ENCODE results near the gene CCDC40.
A peak's percentile ranks its signal among the peaks of the same experiment; 100 is the strongest.
"Not testable (repeated sequence)": the region's sequence is repeated elsewhere in the genome, so short reads cannot be mapped to it uniquely, and the experiment has no call there.

Gene CCDC40, protein sequence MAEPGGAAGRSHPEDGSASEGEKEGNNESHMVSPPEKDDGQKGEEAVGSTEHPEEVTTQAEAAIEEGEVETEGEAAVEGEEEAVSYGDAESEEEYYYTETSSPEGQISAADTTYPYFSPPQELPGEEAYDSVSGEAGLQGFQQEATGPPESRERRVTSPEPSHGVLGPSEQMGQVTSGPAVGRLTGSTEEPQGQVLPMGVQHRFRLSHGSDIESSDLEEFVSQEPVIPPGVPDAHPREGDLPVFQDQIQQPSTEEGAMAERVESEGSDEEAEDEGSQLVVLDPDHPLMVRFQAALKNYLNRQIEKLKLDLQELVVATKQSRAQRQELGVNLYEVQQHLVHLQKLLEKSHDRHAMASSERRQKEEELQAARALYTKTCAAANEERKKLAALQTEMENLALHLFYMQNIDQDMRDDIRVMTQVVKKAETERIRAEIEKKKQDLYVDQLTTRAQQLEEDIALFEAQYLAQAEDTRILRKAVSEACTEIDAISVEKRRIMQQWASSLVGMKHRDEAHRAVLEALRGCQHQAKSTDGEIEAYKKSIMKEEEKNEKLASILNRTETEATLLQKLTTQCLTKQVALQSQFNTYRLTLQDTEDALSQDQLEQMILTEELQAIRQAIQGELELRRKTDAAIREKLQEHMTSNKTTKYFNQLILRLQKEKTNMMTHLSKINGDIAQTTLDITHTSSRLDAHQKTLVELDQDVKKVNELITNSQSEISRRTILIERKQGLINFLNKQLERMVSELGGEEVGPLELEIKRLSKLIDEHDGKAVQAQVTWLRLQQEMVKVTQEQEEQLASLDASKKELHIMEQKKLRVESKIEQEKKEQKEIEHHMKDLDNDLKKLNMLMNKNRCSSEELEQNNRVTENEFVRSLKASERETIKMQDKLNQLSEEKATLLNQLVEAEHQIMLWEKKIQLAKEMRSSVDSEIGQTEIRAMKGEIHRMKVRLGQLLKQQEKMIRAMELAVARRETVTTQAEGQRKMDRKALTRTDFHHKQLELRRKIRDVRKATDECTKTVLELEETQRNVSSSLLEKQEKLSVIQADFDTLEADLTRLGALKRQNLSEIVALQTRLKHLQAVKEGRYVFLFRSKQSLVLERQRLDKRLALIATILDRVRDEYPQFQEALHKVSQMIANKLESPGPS

DNA sequence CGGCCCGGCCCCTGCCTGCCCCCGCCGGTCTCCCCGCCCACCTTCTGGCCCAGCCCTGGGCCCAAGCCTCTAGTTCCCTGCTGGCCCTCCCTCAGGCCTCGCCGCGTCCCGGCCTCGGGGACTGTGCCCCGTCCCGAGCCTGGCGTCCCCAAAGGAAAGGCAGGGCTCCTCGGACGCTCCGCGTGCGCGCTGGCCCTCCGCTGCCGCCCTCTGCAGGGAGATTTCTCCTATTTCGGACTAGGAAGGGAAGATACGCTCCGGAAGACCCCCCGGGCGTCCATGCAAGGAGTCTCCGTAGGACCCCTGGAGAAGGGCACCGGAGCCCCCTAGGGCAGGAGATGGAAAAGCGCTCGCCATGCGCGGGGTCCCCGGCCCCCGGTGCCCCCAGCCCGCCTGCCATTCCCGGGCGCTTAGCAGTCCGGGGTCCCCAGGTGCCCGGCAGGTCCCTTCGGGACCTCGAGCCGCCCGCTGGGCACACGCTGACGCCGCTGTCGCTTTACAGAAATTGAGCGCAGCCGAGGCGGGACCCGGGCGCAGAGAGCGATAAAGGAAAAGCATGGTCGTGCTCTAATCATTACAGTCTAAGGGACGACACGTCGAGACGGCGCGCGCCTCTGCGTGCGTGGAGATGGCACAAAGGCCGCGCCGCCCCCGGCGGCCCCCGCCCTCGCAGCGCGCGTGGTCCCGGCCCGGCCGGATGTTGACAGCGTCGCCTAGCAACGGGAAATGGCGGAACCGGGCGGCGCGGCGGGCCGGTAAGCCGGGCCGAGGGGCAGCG, at the start of gene CCDC40:
CCDC40 (plus strand) TSS at position 706 of the 778 bp plus-strand sequence; CDS start at position 727, 21 bp downstream.
- peak; percentile 28 to 57 (median 43) for DNase-seq (ENCODE audit: low read depth in 4 of 4, low spot score in 1 of 4)

GRCh38 chr17:79987187-79987934, 49.1 kb upstream of the CCDC40 start:
- no peak for DNase-seq (ENCODE audit: low read depth in 4 of 4, low spot score in 1 of 4)

DNA sequence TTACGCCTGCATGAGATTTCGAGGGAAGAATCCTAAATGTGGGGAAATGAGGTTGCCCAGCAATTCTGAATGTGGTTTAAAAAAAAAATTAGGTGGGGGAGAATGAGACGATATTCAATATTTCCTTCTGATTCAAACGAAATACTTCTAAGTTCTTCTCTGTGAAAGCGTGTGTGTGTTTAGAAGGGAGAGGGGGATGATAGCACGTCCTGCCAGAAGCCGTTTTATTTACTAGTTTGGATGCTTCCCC, 48.6 kb upstream of the CCDC40 start:
- DNase-seq (ENCODE audit: low read depth in 4 of 4, low spot score in 1 of 4) = no peak

DNA sequence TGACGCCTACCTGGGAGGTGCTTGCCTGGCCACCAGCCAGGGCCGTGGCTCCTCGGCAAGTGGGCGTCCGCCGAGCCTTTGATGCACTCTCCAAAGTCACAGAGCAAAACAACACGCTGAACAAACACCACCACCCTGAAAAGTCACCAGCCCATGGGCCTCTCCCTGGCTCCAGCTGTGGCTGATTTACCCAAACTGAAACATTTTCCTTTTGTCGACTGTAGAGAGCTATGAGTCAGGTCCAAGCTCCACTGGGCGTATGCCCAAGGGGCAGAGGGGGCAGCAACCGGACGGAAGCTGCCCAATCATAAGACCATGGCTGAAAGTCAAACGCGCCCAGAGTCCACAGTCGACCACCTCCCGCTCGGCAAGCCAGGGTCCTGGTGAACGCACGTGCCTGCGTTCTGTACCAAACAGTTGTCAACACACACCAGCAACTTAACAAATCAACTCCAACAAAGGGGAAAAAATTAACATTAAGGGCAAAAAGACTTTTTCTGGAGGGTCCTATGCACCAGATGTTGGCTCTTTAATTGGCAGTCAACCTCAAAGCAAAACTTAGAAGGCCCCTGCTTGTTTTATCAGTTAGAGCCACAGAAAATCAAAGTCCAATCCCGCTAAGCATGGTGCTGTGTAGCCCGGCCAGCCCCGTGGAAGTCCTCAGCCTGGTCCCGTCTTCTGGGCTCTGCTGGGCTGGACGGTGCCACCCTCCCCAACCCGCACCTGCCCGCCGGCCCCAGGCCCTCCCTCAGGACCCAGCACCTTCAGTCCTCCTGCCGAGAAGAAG, 48.1 kb upstream of the CCDC40 start:
- no peak for DNase-seq (ENCODE audit: low read depth in 4 of 4, low spot score in 1 of 4)

DNA sequence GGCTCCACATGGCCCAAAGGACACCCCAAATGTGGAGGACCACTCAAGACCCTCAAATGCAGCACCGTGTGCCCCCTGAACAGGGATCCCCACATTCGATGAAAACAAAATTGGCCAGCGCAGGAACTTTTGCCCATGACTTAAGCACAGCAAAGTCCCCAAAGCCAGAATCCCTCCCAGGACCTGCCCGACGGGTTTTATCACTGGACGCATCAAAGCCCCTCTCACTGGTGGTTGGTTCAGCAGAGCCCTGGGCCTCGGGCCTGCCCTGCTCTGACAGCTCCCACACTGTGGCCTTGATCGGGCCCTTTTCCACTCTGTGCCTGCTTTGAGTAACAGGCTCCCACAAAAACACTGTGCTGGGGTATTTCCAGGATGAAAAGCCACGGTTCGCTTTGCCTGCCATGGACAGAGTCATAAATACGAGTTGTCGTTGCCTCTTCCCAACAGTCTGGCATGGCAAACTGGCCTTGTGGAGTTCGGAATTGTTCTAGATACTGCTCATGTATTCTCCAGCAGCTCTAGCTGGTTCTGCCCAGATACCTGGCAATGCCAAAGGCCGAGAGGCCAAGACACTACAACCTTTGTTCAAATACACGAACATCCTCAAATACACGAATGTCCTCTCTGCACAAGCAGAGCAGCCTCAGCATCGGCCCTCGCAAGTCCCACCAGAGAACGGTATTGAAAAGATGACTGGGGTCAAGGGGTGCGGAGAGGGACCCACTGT, 47.2 kb upstream of the CCDC40 start:
- no peak for DNase-seq (ENCODE audit: low read depth in 4 of 4, low spot score in 1 of 4)

GRCh38 chr17:79990051-79990592, 46.3 kb upstream of the CCDC40 start:
- DNase-seq (ENCODE audit: low read depth in 4 of 4, low spot score in 1 of 4) = no peak

DNA sequence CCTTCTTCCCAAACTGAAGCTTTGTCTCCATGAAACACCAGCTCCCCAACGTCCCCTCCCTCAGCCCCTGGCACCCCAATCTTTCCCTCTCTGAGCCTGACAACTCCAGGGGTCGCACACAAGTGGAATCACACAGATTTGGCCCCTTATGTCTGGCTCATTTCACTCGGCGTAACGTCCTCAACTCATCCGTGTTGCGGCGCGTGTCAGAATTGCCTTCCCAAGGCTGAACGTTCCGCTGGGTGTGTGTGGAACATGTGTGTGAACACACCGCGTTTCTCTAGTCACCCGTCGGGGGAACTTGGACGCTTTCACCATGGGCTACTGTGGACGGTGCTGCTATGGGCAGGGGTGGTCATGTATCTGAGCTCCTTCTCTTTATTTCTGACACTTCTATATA, 45.7 kb upstream of the CCDC40 start:
- no peak for DNase-seq (ENCODE audit: low read depth in 4 of 4, low spot score in 1 of 4)

- DNase-seq (ENCODE audit: low read depth in 4 of 4, low spot score in 1 of 4) = peak; percentile 50 to 77 (median 68)
Measured at GRCh38 chr17:79991140-79991923, 45.1 kb upstream of the CCDC40 start.

DNA sequence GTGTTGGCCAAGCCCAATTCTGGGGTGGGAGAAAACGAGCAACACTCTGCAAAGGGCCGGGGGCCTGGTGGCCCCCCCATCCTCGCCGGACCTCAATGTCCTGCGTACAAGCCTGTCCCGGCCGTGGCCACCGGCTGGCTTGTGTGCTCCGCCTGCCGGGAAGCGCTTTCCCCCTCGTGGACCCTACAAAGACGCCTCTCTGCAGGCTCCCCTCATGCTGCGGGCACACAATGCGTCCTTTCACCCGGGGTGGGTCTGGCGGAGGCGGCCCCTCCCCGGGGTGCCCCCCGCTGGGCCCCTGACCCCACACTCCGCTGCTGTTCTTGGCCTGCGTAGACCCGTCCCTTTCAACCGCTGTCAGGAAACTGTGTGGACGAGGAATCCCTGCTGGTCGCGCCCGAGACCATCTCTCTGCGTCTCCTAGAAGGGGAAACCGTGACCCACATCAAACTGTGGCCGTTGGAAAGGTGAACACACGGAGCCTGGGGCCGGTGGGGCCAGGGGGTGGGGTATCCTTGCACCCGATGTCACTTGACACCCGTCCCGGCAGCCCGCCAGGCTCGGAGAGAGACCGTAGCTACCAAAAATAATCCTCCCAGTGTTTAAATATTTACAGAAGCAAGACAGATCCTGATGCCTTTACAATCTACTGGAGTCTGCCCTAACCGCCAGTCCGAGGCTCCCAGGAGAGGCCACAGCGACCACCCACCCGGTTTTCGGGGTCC, 44.4 kb upstream of the CCDC40 start:
- DNase-seq (ENCODE audit: low read depth in 4 of 4, low spot score in 1 of 4) = no peak

- DNase-seq (ENCODE audit: low read depth in 4 of 4, low spot score in 1 of 4) = no peak
Measured at GRCh38 chr17:79992649-79993389, 43.6 kb upstream of the CCDC40 start.

DNA sequence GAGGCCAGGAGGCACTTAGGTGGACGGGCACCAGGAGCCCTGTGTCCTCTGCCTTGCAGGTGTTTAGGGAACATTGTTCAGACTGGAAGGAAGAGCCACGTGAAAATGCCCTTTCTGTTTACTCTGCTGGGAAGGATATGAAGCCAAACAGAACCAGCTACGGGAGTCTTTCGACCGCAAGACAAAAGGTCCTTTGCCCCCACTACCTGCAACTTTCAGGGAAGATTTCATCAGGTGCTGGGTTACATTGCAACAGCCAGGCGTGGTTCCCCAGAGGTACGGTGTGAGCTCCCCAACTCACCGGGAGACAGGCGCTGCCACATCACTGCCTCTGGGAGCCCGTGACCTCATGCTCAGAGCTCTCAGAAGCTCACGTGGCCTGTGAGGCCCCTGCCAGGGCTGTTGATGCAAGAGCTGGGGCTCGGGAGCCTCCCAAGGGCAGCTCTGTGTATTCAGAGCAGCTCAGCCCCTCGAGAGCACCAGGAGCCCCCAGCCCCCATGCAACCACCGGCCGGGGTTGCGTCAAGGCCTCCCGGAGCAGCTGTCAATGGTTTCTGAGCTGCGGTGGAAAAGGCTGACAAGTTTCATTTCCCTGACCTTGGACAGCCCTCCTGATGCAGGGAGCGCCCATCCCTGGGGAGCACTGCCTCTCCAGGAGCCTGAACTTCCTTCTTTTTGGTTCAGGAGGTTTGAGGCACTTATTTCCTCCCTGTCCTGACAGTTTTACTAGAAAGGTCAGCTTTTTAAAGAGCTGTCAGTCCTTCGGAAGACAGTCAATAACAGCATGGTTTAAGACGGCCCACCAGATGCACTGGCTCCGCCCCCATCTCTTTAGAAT, 42.8 kb upstream of the CCDC40 start:
- DNase-seq (ENCODE audit: low read depth in 4 of 4, low spot score in 1 of 4) = peak in 2 of 4 experiments; percentile 35 to 45

DNA sequence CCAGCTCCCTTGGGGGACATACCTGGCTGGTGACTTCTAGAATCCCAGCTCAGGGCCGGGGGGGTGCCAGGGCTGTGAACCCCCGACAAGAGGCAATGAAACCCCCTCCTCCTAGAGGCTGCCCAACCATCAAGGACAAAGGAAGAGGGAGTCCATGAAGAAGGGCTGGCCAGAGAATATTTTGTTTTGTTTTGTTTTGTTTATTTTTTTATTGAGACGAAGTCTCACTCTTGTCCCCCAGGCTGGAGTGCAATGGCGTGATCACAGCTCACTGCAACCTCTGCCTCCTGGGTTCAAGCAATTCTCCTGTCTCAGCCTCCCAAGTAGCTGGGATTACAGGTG, 42.2 kb upstream of the CCDC40 start:
- not testable (repeated sequence) for DNase-seq (ENCODE audit: low read depth in 4 of 4, low spot score in 1 of 4)

DNA sequence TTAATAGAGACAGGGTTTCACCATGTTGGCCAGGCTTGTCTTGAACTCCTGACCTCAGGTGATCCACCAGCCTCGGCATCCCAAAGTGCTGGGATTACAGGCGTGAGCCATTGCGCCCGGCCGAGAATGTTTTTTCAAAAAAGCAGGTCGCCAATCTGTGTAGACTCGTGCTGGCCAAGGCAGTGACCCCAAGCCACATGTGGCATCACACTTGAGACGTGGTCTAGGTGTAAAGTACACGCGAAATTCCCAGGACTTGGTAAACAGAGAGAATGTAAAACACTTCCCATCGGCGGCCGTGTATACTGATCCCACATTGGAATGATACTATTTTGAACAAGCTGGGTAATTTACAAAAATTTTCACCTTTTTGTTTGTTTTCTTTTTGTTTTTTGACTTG, 41.8 kb upstream of the CCDC40 start:
- DNase-seq (ENCODE audit: low read depth in 4 of 4, low spot score in 1 of 4) = no peak

DNA sequence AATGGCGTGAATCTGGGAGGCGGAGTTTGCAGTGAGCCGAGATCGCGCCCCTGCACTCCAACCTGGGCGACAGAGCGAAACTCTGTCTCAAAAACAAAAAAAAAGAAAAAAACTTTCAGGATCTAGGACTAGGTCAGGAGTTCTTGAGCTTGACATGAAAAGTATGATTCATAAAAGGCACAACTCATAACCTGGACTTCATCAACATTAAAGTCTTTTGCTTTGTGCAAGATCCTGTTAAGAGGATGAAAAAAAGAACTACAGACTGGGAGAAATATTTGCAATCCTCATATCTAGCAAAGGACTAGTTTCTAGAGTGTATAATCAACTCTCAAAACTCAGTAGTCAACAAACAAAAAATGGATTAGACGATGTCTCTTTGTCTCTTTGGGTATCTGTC, 40.7 kb upstream of the CCDC40 start:
- no peak for DNase-seq (ENCODE audit: low read depth in 4 of 4, low spot score in 1 of 4)

- DNase-seq (ENCODE audit: low read depth in 4 of 4, low spot score in 1 of 4) = no peak
Measured at GRCh38 chr17:79996291-79996690, 40.2 kb upstream of the CCDC40 start.

Measured in stimulated activated CD4-positive, alpha-beta T cell treated with anti-CD3 and anti-CD28 coated beads, Interleukin-1b, Interleukin-23, amount 100 ng/mL, for 24 hours (primary cell).